ENCODE results near the gene MAMLD1. TPM values are rescaled to one million over a fixed set of nuclear protein-coding genes. Genes with fewer than 3 reads are reported as not detected.

Gene MAMLD1
- total RNA-seq, 4 donors from 2014 or later: 0.38 to 2.5 (median 0.75) TPM

DNA sequence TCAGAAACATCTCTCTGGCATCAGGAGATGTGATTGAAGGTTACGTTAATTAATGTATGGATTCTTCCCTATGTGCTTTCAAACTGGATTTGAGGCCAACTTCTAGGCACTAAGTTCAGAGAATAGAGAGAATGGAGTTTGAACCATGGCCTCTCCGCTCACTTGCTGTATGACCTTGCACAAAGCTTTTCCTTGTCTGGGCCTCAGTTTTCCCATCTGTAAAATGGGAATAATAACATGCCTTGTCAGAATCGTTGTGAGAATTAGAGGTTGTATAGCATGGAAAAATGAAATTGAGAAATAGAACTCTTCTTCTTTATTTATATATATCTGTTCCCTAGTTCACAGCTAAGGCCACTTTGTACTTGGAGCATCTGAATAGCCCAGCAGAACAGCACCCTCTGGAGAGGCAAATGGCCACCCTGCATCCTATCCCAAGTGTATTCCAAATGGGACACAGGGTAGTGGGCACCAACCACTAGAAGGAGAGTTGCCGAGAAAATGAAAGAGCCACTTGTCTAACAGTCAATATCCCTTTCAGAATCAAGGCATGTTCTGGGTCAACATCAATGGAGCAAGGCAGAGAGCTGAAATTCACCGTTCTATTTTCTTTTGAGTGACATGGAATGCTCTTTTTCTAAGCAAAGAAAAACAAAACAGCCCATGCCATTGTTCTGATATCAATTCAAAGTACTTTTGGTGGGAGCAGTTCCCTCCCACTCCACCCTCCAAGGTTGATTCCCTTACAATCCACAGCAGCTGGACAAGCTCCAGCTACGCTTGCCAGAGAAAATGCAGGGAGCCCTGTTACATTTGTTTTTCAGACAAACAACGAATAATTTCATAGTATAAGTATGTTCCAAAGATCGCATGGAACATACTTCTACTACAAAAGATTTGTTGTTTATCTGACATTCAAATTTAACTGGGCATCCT, 182.0 kb downstream of the MAMLD1 start:
- H3K4me1 ChIP-seq: peaks cover 0 to 8% (median 0%) of the 10 kb centered on the region in 4 donors
- TF ChIP-seq POLR2A (IDR thresholded peaks at IDR 0.05): no peak
- TF ChIP-seq, protein P1, sequence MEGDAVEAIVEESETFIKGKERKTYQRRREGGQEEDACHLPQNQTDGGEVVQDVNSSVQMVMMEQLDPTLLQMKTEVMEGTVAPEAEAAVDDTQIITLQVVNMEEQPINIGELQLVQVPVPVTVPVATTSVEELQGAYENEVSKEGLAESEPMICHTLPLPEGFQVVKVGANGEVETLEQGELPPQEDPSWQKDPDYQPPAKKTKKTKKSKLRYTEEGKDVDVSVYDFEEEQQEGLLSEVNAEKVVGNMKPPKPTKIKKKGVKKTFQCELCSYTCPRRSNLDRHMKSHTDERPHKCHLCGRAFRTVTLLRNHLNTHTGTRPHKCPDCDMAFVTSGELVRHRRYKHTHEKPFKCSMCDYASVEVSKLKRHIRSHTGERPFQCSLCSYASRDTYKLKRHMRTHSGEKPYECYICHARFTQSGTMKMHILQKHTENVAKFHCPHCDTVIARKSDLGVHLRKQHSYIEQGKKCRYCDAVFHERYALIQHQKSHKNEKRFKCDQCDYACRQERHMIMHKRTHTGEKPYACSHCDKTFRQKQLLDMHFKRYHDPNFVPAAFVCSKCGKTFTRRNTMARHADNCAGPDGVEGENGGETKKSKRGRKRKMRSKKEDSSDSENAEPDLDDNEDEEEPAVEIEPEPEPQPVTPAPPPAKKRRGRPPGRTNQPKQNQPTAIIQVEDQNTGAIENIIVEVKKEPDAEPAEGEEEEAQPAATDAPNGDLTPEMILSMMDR (IDR thresholded peaks at IDR 0.05): no peak
- no peaks in the 10 kb centered on the region for H3K9me3 ChIP-seq
- H3K36me3 ChIP-seq: no peaks in the 10 kb centered on the region
- H3K27ac ChIP-seq: no peak overlapping the region
- H3K4me3 ChIP-seq: no peak overlapping the region
- no peak for DNase-seq
- no peaks in the 10 kb centered on the region for H3K27me3 ChIP-seq

DNA sequence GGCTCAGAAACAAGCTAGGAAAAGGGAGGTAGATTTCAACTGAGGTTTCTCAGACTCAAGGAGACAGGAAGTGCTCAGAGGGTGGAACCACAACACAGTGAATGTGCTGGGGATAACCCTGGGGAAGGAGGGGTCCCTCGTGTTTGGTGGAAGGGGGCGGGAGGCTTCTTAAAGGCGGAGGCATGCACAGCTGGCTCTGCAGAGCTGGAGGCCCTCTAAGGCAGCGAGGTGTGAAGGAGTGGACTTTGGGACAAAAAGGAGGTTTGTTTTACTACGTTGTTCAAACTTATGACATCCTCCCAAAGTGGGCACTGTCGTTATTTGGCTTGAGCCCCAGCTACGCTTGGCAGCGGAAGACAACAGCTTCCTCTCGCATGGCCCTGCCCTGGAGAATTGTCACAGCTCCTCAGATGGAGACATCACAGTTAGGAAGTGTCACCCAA, 183.6 kb downstream of the MAMLD1 start:
- Histone ChIP-seq H3K36me3 (no peaks in the 10 kb centered on the region), H3K9me3 (no peaks in the 10 kb centered on the region), H3K4me1 (peaks cover 0 to 8% (median 0%) of the 10 kb centered on the region in 4 donors), H3K27ac (peak overlapping the region in 2 of 4 donors; percentile 65 to 73), H3K4me3 (no peak overlapping the region), H3K27me3 (no peaks in the 10 kb centered on the region)
- DNase-seq: no peak
- no peak for TF ChIP-seq POLR2A (IDR thresholded peaks at IDR 0.05)
- TF ChIP-seq, protein P1 (IDR thresholded peaks at IDR 0.05): no peak

DNA sequence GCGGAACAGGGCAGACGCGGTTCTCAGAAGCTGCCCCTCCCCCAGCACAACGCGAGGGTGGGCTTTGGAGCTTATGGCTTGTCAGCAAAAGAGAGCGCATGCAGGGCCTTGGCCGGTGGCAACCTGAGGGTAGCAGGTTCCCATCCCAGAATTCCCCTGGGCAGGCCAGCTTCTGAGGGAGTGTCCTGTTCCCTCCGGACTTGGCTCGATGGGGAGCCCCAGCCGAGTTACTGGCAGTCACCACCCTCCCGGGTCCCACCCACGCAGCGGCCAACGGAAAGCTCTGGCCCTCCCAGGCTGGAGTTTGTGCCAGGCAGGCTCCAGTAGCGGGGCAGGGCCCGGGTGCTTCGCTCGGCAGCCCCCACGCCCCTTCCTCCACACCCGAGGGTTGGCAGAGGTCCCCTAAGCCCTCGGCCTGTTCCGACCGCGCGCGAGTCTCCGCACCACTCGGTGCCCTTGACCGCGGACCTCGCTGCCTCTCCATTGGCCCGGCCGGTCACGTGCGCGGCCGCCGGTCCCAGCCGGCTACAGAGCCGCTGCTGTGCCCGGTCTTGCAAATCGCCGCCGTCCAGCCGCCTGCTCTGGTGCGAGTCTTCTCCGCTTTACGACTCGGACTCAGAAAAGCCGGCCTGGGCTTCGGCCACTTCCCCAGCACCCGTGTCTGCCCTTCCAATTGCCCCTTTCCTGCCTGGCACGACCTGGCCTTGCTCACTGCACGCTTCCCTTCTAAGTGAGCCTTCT, 184.4 kb downstream of the MAMLD1 start:
- Histone ChIP-seq H3K36me3 (no peaks in the 10 kb centered on the region), H3K4me1 (peaks cover 0 to 8% (median 0%) of the 10 kb centered on the region in 4 donors), H3K9me3 (no peaks in the 10 kb centered on the region), H3K4me3 (peak overlapping the region; percentile 33 to 51 (median 45)), H3K27ac (peak overlapping the region; percentile 59 to 73 (median 68)), H3K27me3 (no peaks in the 10 kb centered on the region)
- peak; percentile 58 to 75 (median 70) for DNase-seq
- TF ChIP-seq, protein P1 (IDR thresholded peaks at IDR 0.05): no peak
- no peak for TF ChIP-seq POLR2A (IDR thresholded peaks at IDR 0.05)

DNA sequence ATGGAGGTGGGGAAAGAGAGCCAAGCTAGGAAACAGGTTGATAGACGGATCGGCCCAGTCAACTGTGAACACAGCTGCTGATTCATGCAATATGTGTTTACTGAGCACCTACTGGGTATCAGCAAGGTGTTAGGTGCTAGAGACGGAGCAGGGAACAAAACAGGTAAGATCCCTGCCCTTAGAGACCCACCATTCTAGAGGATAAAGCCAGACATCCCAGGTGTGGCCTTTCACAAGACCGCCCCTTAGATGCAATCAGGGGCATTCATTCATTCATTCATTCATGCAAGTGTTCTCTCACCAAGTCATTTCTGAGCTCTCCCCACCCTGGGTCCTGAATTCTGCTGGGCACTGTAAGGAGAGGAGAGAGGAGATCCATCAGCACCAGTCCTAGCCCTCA, 185.1 kb downstream of the MAMLD1 start:
- TF ChIP-seq, protein P1 (IDR thresholded peaks at IDR 0.05): no peak
- no peak for TF ChIP-seq POLR2A (IDR thresholded peaks at IDR 0.05)
- DNase-seq: no peak
- peaks cover 0 to 8% (median 0%) of the 10 kb centered on the region in 4 donors for H3K4me1 ChIP-seq
- no peaks in the 10 kb centered on the region for H3K27me3 ChIP-seq
- H3K36me3 ChIP-seq: no peaks in the 10 kb centered on the region
- peak overlapping the region; percentile 33 to 51 (median 45) for H3K4me3 ChIP-seq
- peak overlapping the region in 3 of 4 donors; percentile 59 to 73 (median 65) for H3K27ac ChIP-seq
- no peaks in the 10 kb centered on the region for H3K9me3 ChIP-seq

DNA sequence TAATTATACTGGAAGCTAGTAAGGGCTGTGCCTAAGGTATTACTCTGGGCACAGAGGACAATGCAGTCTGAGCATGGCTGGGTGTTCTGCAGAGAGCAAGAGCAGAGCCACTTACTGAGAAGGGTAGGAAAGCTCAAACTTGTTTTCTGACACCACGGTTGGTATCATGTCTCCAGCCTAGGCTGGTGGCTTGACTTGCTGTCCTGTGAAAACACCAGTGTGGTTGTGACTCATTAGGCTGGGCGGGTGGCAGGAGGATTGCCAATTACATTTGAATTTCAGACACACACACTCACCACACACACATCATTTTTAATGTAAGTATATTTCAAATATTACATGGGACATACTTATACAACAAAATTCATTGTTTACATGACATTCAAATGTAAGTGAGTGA, 185.6 kb downstream of the MAMLD1 start:
- Histone ChIP-seq H3K4me3 (no peak overlapping the region), H3K27me3 (no peaks in the 10 kb centered on the region), H3K4me1 (peaks cover 0 to 8% (median 0%) of the 10 kb centered on the region in 4 donors), H3K9me3 (no peaks in the 10 kb centered on the region), H3K27ac (no peak overlapping the region), H3K36me3 (no peaks in the 10 kb centered on the region)
- DNase-seq: no peak
- TF ChIP-seq, protein P1 (IDR thresholded peaks at IDR 0.05): no peak
- TF ChIP-seq POLR2A (IDR thresholded peaks at IDR 0.05): no peak

Measured in Peyer's patch (tissue), 4 donors.